Endothelial cell of umbilical vein (primary cell): ENCODE measurements around the gene PEX7. TPM values are rescaled to one million over a fixed set of nuclear protein-coding genes. Genes with fewer than 3 reads are reported as not detected.

Experiments used
- BruUV-seq: library from RNA; stranded (reverse); fragments of 400-500 nt; replicated peaks from 2 replicates; lab custom pipeline; 2021; lab: Mats Ljungman, UMichigan
- CTCF ChIA-PET: fragments of 300-600, 350-600 bp; sonication (Branson Sonifier 250); formaldehyde crosslinking; loops from one replicate; lab custom pipeline; 2021; ENCODE audit warnings: antibody characterized with exemption, inconsistent platforms; lab: Charles Lee
- POLR2A ChIA-PET: fragments of 300-600, 350-600 bp; sonication (Branson Sonifier 250); formaldehyde crosslinking; loops from one replicate; lab custom pipeline; 2021; ENCODE audit warnings: antibody characterized with exemption, inconsistent platforms; lab: Charles Lee
- DNase-seq: peaks from one replicate; pipeline ENCODE4 v3.0.0-alpha.2; 2011; ENCODE audit warnings: low read depth, low spot score
- FAIRE-seq: peaks from 2 replicates; lab custom pipeline; 2011; peaks lifted over from hg19 to GRCh38; lab: Jason Lieb, UNC
- H2AFZ ChIP-seq: 2 replicates; pipeline ENCODE4 v1.6.0; 2012; ENCODE audit warnings: low read depth, low read length, control low read depth, inconsistent platforms
- H3K27ac ChIP-seq: 2 replicates; pipeline ENCODE4 v1.5.1; 2011; ENCODE audit warnings: low read depth, mild to moderate bottlenecking, control low read depth, low read length, moderate library complexity; ENCODE audit not compliant: insufficient read depth
- H3K27me3 ChIP-seq, 2 experiments: 2 replicates each; pipeline versions ENCODE4 v1.6.0 to v1.6.1; 2011; ENCODE audit warnings: low read length in 2 of 2, mixed read lengths in 1 of 2; ENCODE audit not compliant: control insufficient read depth in 2 of 2, insufficient read depth in 2 of 2
- H3K36me3 ChIP-seq, 2 experiments: 2 replicates in 1 of 2; 3 replicates in 1 of 2; pipeline ENCODE4 v1.5.1; 2011; ENCODE audit warnings: low read length in 2 of 2, mild to moderate bottlenecking in 1 of 2, moderate library complexity in 1 of 2; ENCODE audit not compliant: control insufficient read depth in 2 of 2, insufficient read depth in 2 of 2; ENCODE audit errors: extremely low read depth in 1 of 2
- H3K4me1 ChIP-seq: 3 replicates; pipeline ENCODE4 v1.5.1; 2011; ENCODE audit warnings: mild to moderate bottlenecking, low read length; ENCODE audit not compliant: control insufficient read depth, insufficient read depth; ENCODE audit errors: extremely low read depth
- H3K4me2 ChIP-seq: 2 replicates; pipeline ENCODE4 v1.6.1; 2011; ENCODE audit warnings: low read length, control low read depth, mixed read lengths; ENCODE audit not compliant: insufficient read depth
- H3K4me3 ChIP-seq, 3 experiments: fragments of 200-600 bp in 1 of 3; sonication (generic), shearing (Covaris generic) in 1 of 3; replicated peaks in 1 of 3; 2 replicates each; pipeline ENCODE4 v1.5.1; 2011 to 2016; ENCODE audit warnings: control low read depth in 3 of 3, low read length in 3 of 3, mild to moderate bottlenecking in 2 of 3, inconsistent platforms in 1 of 3, low read depth in 1 of 3, moderate library complexity in 1 of 3; ENCODE audit not compliant: insufficient read depth in 1 of 3
- H3K79me2 ChIP-seq: 2 replicates; pipeline ENCODE4 v1.6.0; 2012; ENCODE audit warnings: low read length, inconsistent platforms; ENCODE audit not compliant: control insufficient read depth, insufficient read depth
- H3K9ac ChIP-seq: replicated peaks from 2 replicates; pipeline ENCODE3; 2011; ENCODE audit warnings: low read length, control low read depth; ENCODE audit not compliant: insufficient read depth; ENCODE audit errors: extremely low read depth
- H3K9me1 ChIP-seq: replicated peaks from 3 replicates; pipeline ENCODE4 v1.6.0; 2011; ENCODE audit warnings: mild to moderate bottlenecking, low read length; ENCODE audit not compliant: control insufficient read depth, insufficient read depth; ENCODE audit errors: extremely low read depth
- H3K9me3 ChIP-seq: replicated peaks from 2 replicates; pipeline ENCODE4 v1.5.1; 2012; ENCODE audit warnings: low read length, inconsistent platforms; ENCODE audit not compliant: control insufficient read depth, insufficient read depth
- H4K20me1 ChIP-seq: replicated peaks from 2 replicates; pipeline ENCODE3; 2011; ENCODE audit warnings: mild to moderate bottlenecking, low read length; ENCODE audit not compliant: control insufficient read depth, insufficient read depth; ENCODE audit errors: extremely low read depth
- CTCF ChIP-seq, 2 donors: IDR thresholded peaks; 1 replicate in 1 of 2; 2 replicates in 1 of 2; pipeline ENCODE4 v1.5.1; 2011; ENCODE audit warnings: low read length in 2 of 2, mild to moderate bottlenecking in 2 of 2, moderate library complexity in 2 of 2, control low read depth in 1 of 2, inconsistent platforms in 1 of 2, low read depth in 1 of 2; ENCODE audit not compliant: insufficient read depth in 1 of 2; ENCODE audit errors: extremely low read depth in 1 of 2
- EZH2 ChIP-seq: IDR thresholded peaks from 2 replicates; pipeline ENCODE4 v1.6.1; 2012; ENCODE audit warnings: borderline replicate concordance, low read depth, mild to moderate bottlenecking, moderate library complexity, low read length, inconsistent platforms; ENCODE audit not compliant: severe bottlenecking
- FOS ChIP-seq: IDR thresholded peaks from 2 replicates; pipeline ENCODE4 v1.6.1; 2011; ENCODE audit warnings: mild to moderate bottlenecking, low read length, moderate library complexity, borderline replicate concordance; ENCODE audit not compliant: insufficient read depth
- GATA2 ChIP-seq: IDR thresholded peaks from 2 replicates; pipeline ENCODE4 v1.7.0; 2011; ENCODE audit warnings: low read depth, mild to moderate bottlenecking, moderate library complexity, mixed read lengths, low read length; ENCODE audit not compliant: insufficient read length, insufficient read depth
- JUN ChIP-seq: IDR thresholded peaks from 2 replicates; pipeline ENCODE4 v1.6.1; 2011; ENCODE audit warnings: borderline replicate concordance, low read depth; ENCODE audit not compliant: insufficient read length, insufficient read depth
- MAX ChIP-seq: IDR thresholded peaks from 2 replicates; pipeline ENCODE4 v1.6.1; 2011; ENCODE audit not compliant: insufficient read depth, insufficient read length
- MYC ChIP-seq: IDR thresholded peaks from one replicate; pipeline ENCODE4 v1.6.1; 2011; ENCODE audit warnings: mild to moderate bottlenecking, low read depth, low read length
- POLR2AphosphoS5 ChIP-seq: IDR thresholded peaks from 2 replicates; pipeline ENCODE4 v1.6.1; 2012; ENCODE audit warnings: low read depth, mild to moderate bottlenecking, control low read depth, low read length, moderate library complexity; ENCODE audit not compliant: insufficient read depth
- dilution Hi-C: fragments of 300-500 bp; cut with MboI; formaldehyde crosslinking; loops from one replicate; pipeline ENCODE4 v1.15.0; 2019; ENCODE audit warnings: low sequenced_read_pairs; ENCODE audit not compliant: extremely low pct_ligation_motif_present
- intact Hi-C: fragments of 100-400 bp; cut with micrococcal nuclease; formaldehyde crosslinking; loops from one replicate; pipeline ENCODE4 v1.10.0; 2022
- polyA plus RNA-seq, 4 experiments: library from polyadenylated mRNA; depleted of rRNA in 3 of 4; stranded (reverse) in 3 of 4; unstranded in 1 of 4; fragments of >200 nt; gene quantifications; 2 replicates each; pipeline versions ENCODE4 v1.2.1 to v1.2.3, GENCODE V29; 2011 to 2012; ENCODE audit warnings: missing spikeins in 1 of 4
- total RNA-seq: library from RNA; stranded (reverse); gene quantifications from 2 replicates; pipeline ENCODE4 v1.2.3, GENCODE V29; 2021

The PEX7 gene
- total and polyA plus RNA-seq, 2 donors (not counting 3 experiments of a cell fraction or from before 2014, with no cell fraction given), result 3.7 to 5.7 TPM

- CTCF ChIA-PET, result interaction anchor here (1.0 to 1.3 kb wide), 2 partner anchors 75 to 276 kb away, joined by 3 to 7 read pairs; no protein-coding TSS in a partner anchor
- no TSS peak for BruUV-seq
Measured at GRCh38 chr6:136920216-136920615, 97.8 kb downstream of the PEX7 start.

More at GRCh38 chr6:136920216-136920615, 97.8 kb downstream of the PEX7 start:
- Histone ChIP-seq H3K4me3 (no peak overlapping the region), H3K27me3 (peaks cover 32 to 50% of the 10 kb centered on the region in 2 experiments), H3K9me3 (no peaks in the 10 kb centered on the region), H3K36me3 (no peaks in the 10 kb centered on the region), H3K27ac (no peak overlapping the region), H4K20me1 (no peaks in the 10 kb centered on the region), H3K4me1 (peaks cover 23% of the 10 kb centered on the region), H2AFZ (no peak overlapping the region), H3K9ac (no peak overlapping the region), H3K9me1 (no peaks in the 10 kb centered on the region), H3K79me2 (no peaks in the 10 kb centered on the region), H3K4me2 (no peak overlapping the region)
- DNase-seq (no peak), FAIRE-seq (no peak)
- POLR2A ChIA-PET, result no interaction called here
- intact Hi-C loops, result loop anchor here (5.0 to 10.0 kb wide), 4 partner anchors 95 to 365 kb away; partner anchors contain the start of genes MAP3K5, MAP7 and PEX7
- dilution Hi-C loops, result no loop called here
- TF ChIP-seq CTCF (IDR thresholded peaks at IDR 0.05; ENCODE audit: extremely low read depth in 1 of 2, insufficient read depth in 1 of 2, low read depth in 1 of 2, low read length in 2 of 2), result no peak
- TF ChIP-seq MYC, result no peak
- TF ChIP-seq MAX, result no peak
- no peak for TF ChIP-seq FOS
- TF ChIP-seq JUN, result no peak
- TF ChIP-seq EZH2, result no peak
- no peak for TF ChIP-seq POLR2AphosphoS5
- no peak for TF ChIP-seq GATA2
